Suprapubic skin (tissue), 4 donors: Measurements from ENCODE around the gene STX8. TPM values are rescaled to one million over a fixed set of nuclear protein-coding genes. Genes with fewer than 3 reads are reported as not detected.

Experiments used
- DNase-seq, 2 donors: peaks; one replicate each; pipeline ENCODE4 v3.0.0-alpha.2; 2019; ENCODE audit warnings: low spot score in 2 of 2
- H3K27ac ChIP-seq: fragments of 200-600 bp; sonication (generic); one replicate; pipeline ENCODE4 v1.5.1; 2019
- H3K27me3 ChIP-seq: fragments of 200-600 bp; sonication (generic); one replicate; pipeline ENCODE4 v1.5.1; 2019
- H3K36me3 ChIP-seq: fragments of 200-600 bp; sonication (generic); one replicate; pipeline ENCODE4 v1.5.1; 2019
- H3K4me1 ChIP-seq: fragments of 200-600 bp; sonication (generic); one replicate; pipeline ENCODE4 v1.5.1; 2019
- H3K4me3 ChIP-seq: fragments of 200-600 bp; sonication (generic); one replicate; pipeline ENCODE4 v1.5.1; 2019; ENCODE audit warnings: mild to moderate bottlenecking
- H3K9me3 ChIP-seq: fragments of 200-600 bp; sonication (generic); one replicate; pipeline ENCODE4 v1.5.1; 2019
- EP300 ChIP-seq: sonication (generic); formaldehyde crosslinking; IDR thresholded peaks from one replicate; pipeline ENCODE4 v1.6.1; 2017; ENCODE audit warnings: antibody characterized with exemption
- POLR2A ChIP-seq, 2 donors: fragments of 450-650 bp; IDR thresholded peaks; one replicate each; pipeline ENCODE4 v1.6.1; 2017; ENCODE audit warnings: antibody characterized with exemption in 2 of 2, mild to moderate bottlenecking in 2 of 2, moderate library complexity in 2 of 2
- POLR2AphosphoS5 ChIP-seq, 3 donors: sonication (generic); formaldehyde crosslinking; IDR thresholded peaks; one replicate each; pipeline ENCODE4 v1.6.1; 2017; ENCODE audit warnings: antibody characterized with exemption in 3 of 3
- WGBS: methylation state at CpG from one replicate; pipeline ENCODE4 v1.1.5; 2018; 5-methylcytosine and 5-hydroxymethylcytosine counted together
- total RNA-seq, 4 donors: library from RNA; depleted of rRNA; stranded (reverse); fragments of >200 nt; gene quantifications; one replicate each; pipeline ENCODE4 v1.1.0, GENCODE V29; 2016
- TF ChIP-seq, protein P1 (sequence below), 2 donors: fragments of 200-600 bp in 1 of 2; fragments of 450-650 bp in 1 of 2; sonication (generic) in 1 of 2; IDR thresholded peaks; one replicate each; pipeline ENCODE4 v1.5.1; 2016 to 2019; ENCODE audit warnings: antibody characterized with exemption in 2 of 2, mild to moderate bottlenecking in 1 of 2, moderate library complexity in 1 of 2

The STX8 gene
- total RNA-seq, 4 donors from 2014 or later, result 21.5 to 74.0 (median 38.4) TPM

DNA sequence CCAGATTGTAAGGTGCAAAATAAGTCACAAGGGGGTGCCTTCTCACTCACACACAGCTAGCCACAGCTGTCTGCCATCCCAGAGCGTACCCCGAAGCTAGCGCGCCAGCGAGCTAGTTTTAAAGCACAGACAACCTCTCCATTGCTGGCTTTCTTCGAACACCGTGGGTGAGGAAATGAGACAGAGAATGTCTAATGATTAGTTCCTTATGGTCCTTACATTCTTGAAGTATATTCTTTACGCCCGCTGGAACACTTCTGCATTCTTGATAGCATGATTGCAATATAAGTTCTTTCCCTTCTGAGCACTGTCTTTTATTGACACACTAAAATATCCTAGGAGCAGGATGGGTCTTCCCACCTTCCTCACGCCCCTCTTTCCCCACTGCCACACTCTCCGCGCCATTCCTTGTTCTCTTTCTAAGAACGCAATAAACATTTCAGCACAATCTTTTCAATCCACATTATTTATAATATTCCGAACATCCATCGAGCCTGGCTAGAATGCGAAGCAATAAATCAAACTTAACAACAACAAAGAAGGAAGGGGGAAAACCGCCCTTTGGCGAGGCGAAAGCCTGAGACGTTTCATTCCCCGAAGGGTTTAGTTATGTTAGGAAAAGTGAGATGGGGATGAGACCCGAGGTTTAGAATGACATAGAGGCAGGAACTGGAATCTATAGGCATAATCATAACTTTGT is 303.0 kb downstream of the STX8 start:
- no peaks in the 10 kb centered on the region for H3K36me3 ChIP-seq
- TF ChIP-seq EP300, result no peak
- TF ChIP-seq, protein P1, sequence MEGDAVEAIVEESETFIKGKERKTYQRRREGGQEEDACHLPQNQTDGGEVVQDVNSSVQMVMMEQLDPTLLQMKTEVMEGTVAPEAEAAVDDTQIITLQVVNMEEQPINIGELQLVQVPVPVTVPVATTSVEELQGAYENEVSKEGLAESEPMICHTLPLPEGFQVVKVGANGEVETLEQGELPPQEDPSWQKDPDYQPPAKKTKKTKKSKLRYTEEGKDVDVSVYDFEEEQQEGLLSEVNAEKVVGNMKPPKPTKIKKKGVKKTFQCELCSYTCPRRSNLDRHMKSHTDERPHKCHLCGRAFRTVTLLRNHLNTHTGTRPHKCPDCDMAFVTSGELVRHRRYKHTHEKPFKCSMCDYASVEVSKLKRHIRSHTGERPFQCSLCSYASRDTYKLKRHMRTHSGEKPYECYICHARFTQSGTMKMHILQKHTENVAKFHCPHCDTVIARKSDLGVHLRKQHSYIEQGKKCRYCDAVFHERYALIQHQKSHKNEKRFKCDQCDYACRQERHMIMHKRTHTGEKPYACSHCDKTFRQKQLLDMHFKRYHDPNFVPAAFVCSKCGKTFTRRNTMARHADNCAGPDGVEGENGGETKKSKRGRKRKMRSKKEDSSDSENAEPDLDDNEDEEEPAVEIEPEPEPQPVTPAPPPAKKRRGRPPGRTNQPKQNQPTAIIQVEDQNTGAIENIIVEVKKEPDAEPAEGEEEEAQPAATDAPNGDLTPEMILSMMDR (IDR thresholded peaks at IDR 0.05), result no peak
- no peak for TF ChIP-seq POLR2A (IDR thresholded peaks at IDR 0.05)
- no peak for TF ChIP-seq POLR2AphosphoS5 (IDR thresholded peaks at IDR 0.05)
- H3K4me1 ChIP-seq, result no peaks in the 10 kb centered on the region
- H3K27me3 ChIP-seq, result no peaks in the 10 kb centered on the region
- no peak overlapping the region for H3K27ac ChIP-seq
- H3K9me3 ChIP-seq, result no peaks in the 10 kb centered on the region
- DNase-seq, result no peak
- whole genome bisulfite sequencing, result 59% methylated on average over 22 of the region's 22 CpGs
- no peak overlapping the region for H3K4me3 ChIP-seq

DNA sequence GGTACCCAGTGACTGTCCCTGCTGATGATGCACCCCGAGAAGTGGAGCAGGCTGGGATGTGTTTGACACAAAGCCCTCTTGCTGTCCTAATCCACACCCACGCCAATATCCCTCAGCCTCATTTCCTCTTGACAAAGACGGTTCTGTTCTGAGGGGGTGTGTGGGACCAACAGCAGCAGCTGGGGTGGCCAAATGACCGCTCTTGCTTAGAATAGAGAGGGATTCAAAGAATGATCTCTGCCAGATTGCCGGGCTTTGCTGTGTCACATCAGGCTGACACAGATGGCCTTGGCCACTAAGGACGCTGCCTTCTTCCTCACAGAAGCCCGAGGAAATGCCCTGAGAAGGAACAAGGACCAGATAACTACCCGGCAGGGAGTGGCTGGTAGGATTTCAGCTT is 303.6 kb downstream of the STX8 start:
- Histone ChIP-seq H3K4me1 (no peaks in the 10 kb centered on the region), H3K27me3 (no peaks in the 10 kb centered on the region), H3K4me3 (no peak overlapping the region), H3K27ac (no peak overlapping the region), H3K36me3 (no peaks in the 10 kb centered on the region), H3K9me3 (no peaks in the 10 kb centered on the region)
- WGBS, result 84% methylated on average over 8 of the region's 8 CpGs
- TF ChIP-seq, protein P1 (IDR thresholded peaks at IDR 0.05), result no peak
- TF ChIP-seq POLR2AphosphoS5 (IDR thresholded peaks at IDR 0.05) (no peak), POLR2A (IDR thresholded peaks at IDR 0.05) (no peak), EP300 (no peak)
- DNase-seq, result no peak

GRCh38 chr17:9270921-9271320 is 304.7 kb downstream of the STX8 start:
- 92% methylated on average over 9 of the region's 9 CpGs for WGBS
- no peaks in the 10 kb centered on the region for H3K27me3 ChIP-seq
- no peaks in the 10 kb centered on the region for H3K4me1 ChIP-seq
- no peak overlapping the region for H3K27ac ChIP-seq
- H3K9me3 ChIP-seq, result no peaks in the 10 kb centered on the region
- TF ChIP-seq EP300 (no peak), POLR2A (IDR thresholded peaks at IDR 0.05) (no peak), POLR2AphosphoS5 (IDR thresholded peaks at IDR 0.05) (no peak)
- TF ChIP-seq, protein P1 (IDR thresholded peaks at IDR 0.05), result no peak
- no peak for DNase-seq
- H3K36me3 ChIP-seq, result no peaks in the 10 kb centered on the region
- H3K4me3 ChIP-seq, result no peak overlapping the region

- Histone ChIP-seq H3K27me3 (no peaks in the 10 kb centered on the region), H3K4me3 (no peak overlapping the region), H3K4me1 (no peaks in the 10 kb centered on the region), H3K9me3 (no peaks in the 10 kb centered on the region), H3K27ac (no peak overlapping the region), H3K36me3 (no peaks in the 10 kb centered on the region)
- 76% methylated on average over 7 of the region's 7 CpGs for WGBS
- DNase-seq, result no peak
- TF ChIP-seq, protein P1 (IDR thresholded peaks at IDR 0.05), result no peak
- no peak for TF ChIP-seq POLR2AphosphoS5 (IDR thresholded peaks at IDR 0.05)
- TF ChIP-seq POLR2A (IDR thresholded peaks at IDR 0.05), result no peak
- TF ChIP-seq EP300, result no peak
Observed at GRCh38 chr17:9269350-9270035, 306.1 kb downstream of the STX8 start.

DNA sequence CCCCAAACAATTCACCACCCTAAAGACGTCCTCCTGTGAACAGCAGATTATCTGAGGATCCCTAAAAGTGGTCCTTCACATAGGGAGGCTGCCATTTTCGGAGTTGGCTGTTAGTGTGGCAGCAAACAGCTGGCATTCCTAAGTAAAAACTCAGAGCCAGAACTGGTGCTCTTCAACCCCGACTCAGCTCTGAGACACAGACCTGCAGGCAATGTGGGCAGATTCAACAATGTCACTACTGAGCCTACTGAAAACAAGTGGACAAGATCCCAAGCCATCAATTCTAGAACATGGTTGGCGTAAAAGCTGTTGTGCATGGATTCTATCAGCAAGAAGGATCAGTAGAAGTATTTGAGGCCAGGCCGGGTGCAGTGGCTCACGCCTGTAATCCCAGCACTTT is 307.1 kb downstream of the STX8 start:
- Histone ChIP-seq H3K27me3 (no peaks in the 10 kb centered on the region), H3K4me1 (no peaks in the 10 kb centered on the region), H3K27ac (no peak overlapping the region), H3K36me3 (peaks cover 4% of the 10 kb centered on the region), H3K9me3 (no peaks in the 10 kb centered on the region), H3K4me3 (no peak overlapping the region)
- TF ChIP-seq, protein P1 (IDR thresholded peaks at IDR 0.05), result no peak
- no peak for TF ChIP-seq POLR2AphosphoS5 (IDR thresholded peaks at IDR 0.05)
- TF ChIP-seq POLR2A (IDR thresholded peaks at IDR 0.05), result no peak
- TF ChIP-seq EP300, result no peak
- 83% methylated on average over 6 of the region's 6 CpGs for WGBS
- no peak for DNase-seq
